HL-60 (cell line): ENCODE measurements around the gene SHKBP1.
"Not testable (repeated sequence)": the region's sequence is repeated elsewhere in the genome, so short reads cannot be mapped to it uniquely, and the experiment has no call there.

Experiments used
- DNase-seq, 2 experiments: peaks; one replicate each; pipeline ENCODE4 v3.0.0-alpha.2; 2010 to 2020; ENCODE audit warnings: low read depth in 1 of 2, low spot score in 1 of 2
- H3K27ac ChIP-seq: fragments of 250-450 bp; sonication (Bioruptor Pico); replicated peaks from 2 replicates; pipeline ENCODE4 v1.5.1; 2020; ENCODE audit warnings: mild to moderate bottlenecking, moderate library complexity
- H3K27me3 ChIP-seq: fragments of 250-450 bp; sonication (Bioruptor Pico); 2 replicates; pipeline ENCODE4 v1.5.1; 2021; ENCODE audit warnings: mild to moderate bottlenecking, moderate library complexity; ENCODE audit not compliant: insufficient read depth, poor library complexity, severe bottlenecking
- H3K4me3 ChIP-seq: replicated peaks from 2 replicates; pipeline ENCODE4 v1.5.1; 2011; ENCODE audit warnings: mild to moderate bottlenecking, control low read depth, low read length; ENCODE audit not compliant: insufficient read depth
- GABPA ChIP-seq: IDR thresholded peaks from 2 replicates; pipeline ENCODE4 v1.6.1; 2012; ENCODE audit warnings: low read depth
- POLR2AphosphoS5 ChIP-seq: IDR thresholded peaks from 2 replicates; pipeline ENCODE4 v1.6.1; 2012; ENCODE audit warnings: low read depth
- SPI1 ChIP-seq: IDR thresholded peaks from 2 replicates; pipeline ENCODE4 v1.6.1; 2012; ENCODE audit warnings: low read depth, mild to moderate bottlenecking, borderline replicate concordance
- TF ChIP-seq, protein P1 (sequence below): IDR thresholded peaks from 2 replicates; pipeline ENCODE4 v1.6.1; 2012; ENCODE audit warnings: low read depth; ENCODE audit not compliant: insufficient replicate concordance
- TF ChIP-seq, protein P2 (sequence below): IDR thresholded peaks from one replicate; pipeline ENCODE4 v1.5.1; 2011; ENCODE audit warnings: low read length, control low read depth, inconsistent platforms; ENCODE audit not compliant: insufficient read depth

The SHKBP1 gene

GRCh38 chr19:40590464-40591265 lies 14.0 kb downstream of the SHKBP1 start:
- Histone ChIP-seq H3K27me3 (no peaks in the 10 kb centered on the region), H3K4me3 (no peak overlapping the region), H3K27ac (no peak overlapping the region)
- DNase-seq = no peak
- TF ChIP-seq POLR2AphosphoS5 (no peak), SPI1 (no peak), GABPA (no peak)
- TF ChIP-seq, protein P1, sequence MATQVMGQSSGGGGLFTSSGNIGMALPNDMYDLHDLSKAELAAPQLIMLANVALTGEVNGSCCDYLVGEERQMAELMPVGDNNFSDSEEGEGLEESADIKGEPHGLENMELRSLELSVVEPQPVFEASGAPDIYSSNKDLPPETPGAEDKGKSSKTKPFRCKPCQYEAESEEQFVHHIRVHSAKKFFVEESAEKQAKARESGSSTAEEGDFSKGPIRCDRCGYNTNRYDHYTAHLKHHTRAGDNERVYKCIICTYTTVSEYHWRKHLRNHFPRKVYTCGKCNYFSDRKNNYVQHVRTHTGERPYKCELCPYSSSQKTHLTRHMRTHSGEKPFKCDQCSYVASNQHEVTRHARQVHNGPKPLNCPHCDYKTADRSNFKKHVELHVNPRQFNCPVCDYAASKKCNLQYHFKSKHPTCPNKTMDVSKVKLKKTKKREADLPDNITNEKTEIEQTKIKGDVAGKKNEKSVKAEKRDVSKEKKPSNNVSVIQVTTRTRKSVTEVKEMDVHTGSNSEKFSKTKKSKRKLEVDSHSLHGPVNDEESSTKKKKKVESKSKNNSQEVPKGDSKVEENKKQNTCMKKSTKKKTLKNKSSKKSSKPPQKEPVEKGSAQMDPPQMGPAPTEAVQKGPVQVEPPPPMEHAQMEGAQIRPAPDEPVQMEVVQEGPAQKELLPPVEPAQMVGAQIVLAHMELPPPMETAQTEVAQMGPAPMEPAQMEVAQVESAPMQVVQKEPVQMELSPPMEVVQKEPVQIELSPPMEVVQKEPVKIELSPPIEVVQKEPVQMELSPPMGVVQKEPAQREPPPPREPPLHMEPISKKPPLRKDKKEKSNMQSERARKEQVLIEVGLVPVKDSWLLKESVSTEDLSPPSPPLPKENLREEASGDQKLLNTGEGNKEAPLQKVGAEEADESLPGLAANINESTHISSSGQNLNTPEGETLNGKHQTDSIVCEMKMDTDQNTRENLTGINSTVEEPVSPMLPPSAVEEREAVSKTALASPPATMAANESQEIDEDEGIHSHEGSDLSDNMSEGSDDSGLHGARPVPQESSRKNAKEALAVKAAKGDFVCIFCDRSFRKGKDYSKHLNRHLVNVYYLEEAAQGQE = no peak
- TF ChIP-seq, protein P2, sequence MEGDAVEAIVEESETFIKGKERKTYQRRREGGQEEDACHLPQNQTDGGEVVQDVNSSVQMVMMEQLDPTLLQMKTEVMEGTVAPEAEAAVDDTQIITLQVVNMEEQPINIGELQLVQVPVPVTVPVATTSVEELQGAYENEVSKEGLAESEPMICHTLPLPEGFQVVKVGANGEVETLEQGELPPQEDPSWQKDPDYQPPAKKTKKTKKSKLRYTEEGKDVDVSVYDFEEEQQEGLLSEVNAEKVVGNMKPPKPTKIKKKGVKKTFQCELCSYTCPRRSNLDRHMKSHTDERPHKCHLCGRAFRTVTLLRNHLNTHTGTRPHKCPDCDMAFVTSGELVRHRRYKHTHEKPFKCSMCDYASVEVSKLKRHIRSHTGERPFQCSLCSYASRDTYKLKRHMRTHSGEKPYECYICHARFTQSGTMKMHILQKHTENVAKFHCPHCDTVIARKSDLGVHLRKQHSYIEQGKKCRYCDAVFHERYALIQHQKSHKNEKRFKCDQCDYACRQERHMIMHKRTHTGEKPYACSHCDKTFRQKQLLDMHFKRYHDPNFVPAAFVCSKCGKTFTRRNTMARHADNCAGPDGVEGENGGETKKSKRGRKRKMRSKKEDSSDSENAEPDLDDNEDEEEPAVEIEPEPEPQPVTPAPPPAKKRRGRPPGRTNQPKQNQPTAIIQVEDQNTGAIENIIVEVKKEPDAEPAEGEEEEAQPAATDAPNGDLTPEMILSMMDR = no peak

- H3K4me3 ChIP-seq, DNase-seq, H3K27ac ChIP-seq, H3K27me3 ChIP-seq: not testable (repeated sequence)
Observed at GRCh38 chr19:40591724-40592123, 15.1 kb downstream of the SHKBP1 start.

DNA sequence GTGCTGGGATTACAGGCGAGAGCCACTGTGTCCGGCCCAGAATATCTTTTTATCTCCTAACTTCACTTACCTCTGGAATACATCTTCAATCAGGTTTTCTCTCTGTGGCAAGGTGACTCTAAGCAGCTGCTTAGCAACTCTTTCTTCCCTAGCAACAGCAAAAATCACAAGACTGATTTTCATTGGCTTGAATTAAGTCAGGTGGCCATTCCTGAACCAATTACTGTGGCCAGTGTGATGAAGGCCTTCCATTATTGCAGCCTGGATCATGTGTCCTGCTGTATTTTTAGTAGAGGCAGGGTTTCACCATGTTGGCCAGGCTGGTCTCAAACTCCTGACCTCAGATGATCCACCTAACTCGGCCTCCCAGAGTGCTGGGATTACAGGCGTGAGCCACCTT lies 15.5 kb downstream of the SHKBP1 start:
- H3K27ac ChIP-seq = no peak overlapping the region
- no peak overlapping the region for H3K4me3 ChIP-seq
- DNase-seq = peak in 1 of 2 experiments; percentile 42
- H3K27me3 ChIP-seq = peaks cover 8% of the 10 kb centered on the region
- TF ChIP-seq POLR2AphosphoS5 = no peak
- no peak for TF ChIP-seq SPI1
- TF ChIP-seq GABPA = no peak
- TF ChIP-seq, protein P2 = no peak
- TF ChIP-seq, protein P1 = no peak

- H3K27ac ChIP-seq = no peak overlapping the region
Observed at GRCh38 chr19:40594255-40594654, 17.6 kb downstream of the SHKBP1 start.

More at GRCh38 chr19:40594255-40594654, 17.6 kb downstream of the SHKBP1 start:
- TF ChIP-seq, protein P2 = no peak
- TF ChIP-seq, protein P1 = no peak
- TF ChIP-seq POLR2AphosphoS5 = no peak
- no peak for TF ChIP-seq GABPA
- TF ChIP-seq SPI1 = no peak
- H3K27me3 ChIP-seq = peaks cover 26% of the 10 kb centered on the region
- no peak overlapping the region for H3K4me3 ChIP-seq
- DNase-seq = no peak
